ENCODE measurements around the gene SHISA5. TPM values are rescaled to one million over a fixed set of nuclear protein-coding genes. Genes with fewer than 3 reads are reported as not detected.

The SHISA5 gene
- total RNA-seq, 4 donors from 2014 or later, result 101 to 158 (median 148) TPM

DNA sequence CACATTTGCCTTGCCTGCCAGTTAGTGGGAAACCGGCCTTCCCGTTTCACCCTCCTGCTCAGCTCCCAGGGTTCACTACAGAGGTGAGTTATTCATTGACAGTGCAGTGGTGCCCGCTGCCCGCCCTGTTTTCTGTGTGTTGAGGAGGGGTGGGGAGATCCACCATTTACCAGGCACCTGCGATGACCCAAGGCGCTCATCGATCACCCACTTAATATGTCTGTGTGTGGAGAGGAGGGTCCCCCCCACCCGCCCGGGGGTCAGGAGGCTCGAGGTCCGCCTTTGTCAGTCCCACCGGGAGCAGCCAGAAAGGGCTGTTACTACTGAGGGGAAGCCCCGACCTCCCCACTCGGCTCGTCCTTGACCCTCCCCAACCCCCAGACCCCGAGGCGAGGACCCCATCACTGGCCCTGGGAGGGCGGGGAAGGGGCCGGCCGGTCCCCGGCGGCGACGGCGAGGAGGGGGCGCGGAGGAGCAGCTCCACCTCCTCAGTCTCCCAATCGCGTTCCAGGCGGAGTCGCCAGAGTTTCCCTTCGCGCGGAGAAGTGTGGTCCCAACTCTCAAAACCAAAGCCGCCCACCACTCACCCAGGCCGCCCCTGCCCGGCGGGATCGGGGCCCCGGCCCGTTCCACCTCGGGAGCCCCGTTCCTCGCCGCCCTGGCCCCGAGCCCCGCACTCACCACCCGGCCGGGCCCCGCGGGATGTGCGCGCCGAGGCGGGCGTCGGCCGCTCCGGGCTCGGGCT lies 75.2 kb downstream of the SHISA5 start:
- TF ChIP-seq POLR2AphosphoS5 (IDR thresholded peaks at IDR 0.05), result peak; percentile 47 to 85
- no peak for TF ChIP-seq POLR2A (IDR thresholded peaks at IDR 0.05; ENCODE audit: low read depth)
- intact Hi-C loops (cut with DNase I), result no loop called here
- Histone ChIP-seq H3K4me3 (peak overlapping the region; percentile 77 to 92 (median 86)), H3K4me1 (peaks cover 62 to 89% (median 84%) of the 10 kb centered on the region in 4 donors), H3K9me3 (no peaks in the 10 kb centered on the region), H3K27me3 (no peaks in the 10 kb centered on the region), H3K36me3 (peaks cover 0 to 22% (median 18%) of the 10 kb centered on the region in 4 donors), H3K27ac (replicated peaks in 1 of 4) (peak overlapping the region; percentile 93 to 99 (median 98))
- no peak for DNase-seq (ENCODE audit: extremely low spot score)
- 18% methylated on average over 4 of the region's 60 CpGs for WGBS

DNA sequence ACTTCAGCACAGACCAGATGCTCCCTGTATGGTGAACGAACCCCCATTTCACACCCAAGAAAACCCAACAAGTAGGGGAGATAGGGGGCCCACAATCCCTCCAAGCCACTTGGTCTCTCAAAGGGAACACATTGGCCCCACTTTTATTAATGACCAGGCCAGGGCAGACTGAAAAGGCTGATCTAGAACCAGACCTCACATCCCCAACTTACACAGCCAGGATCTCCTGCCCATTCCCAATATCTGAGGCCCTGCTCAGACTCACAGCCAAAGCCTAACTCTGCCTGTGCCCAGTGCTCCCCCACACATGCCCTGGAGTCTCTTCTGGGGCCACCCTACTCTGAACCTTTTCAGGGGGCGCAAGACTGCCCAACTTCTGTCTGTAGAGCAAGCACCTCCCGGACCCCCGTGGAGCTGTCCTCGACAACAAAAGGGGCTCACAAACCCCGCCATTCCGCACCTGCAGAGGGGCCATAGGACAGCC lies 75.8 kb downstream of the SHISA5 start:
- Histone ChIP-seq H3K36me3 (peaks cover 0 to 22% (median 19%) of the 10 kb centered on the region in 4 donors), H3K9me3 (no peaks in the 10 kb centered on the region), H3K27me3 (no peaks in the 10 kb centered on the region), H3K27ac (replicated peaks in 1 of 4) (peak overlapping the region; percentile 93 to 99 (median 98)), H3K4me1 (peaks cover 58 to 89% (median 84%) of the 10 kb centered on the region in 4 donors), H3K4me3 (peak overlapping the region; percentile 77 to 92 (median 86))
- TF ChIP-seq POLR2AphosphoS5 (IDR thresholded peaks at IDR 0.05) (no peak), CTCF (IDR thresholded peaks at IDR 0.05) (no peak), EP300 (IDR thresholded peaks at IDR 0.05) (no peak), POLR2A (IDR thresholded peaks at IDR 0.05; ENCODE audit: low read depth) (no peak)
- WGBS, result 50% methylated on average over 7 of the region's 7 CpGs
- no peak for DNase-seq (ENCODE audit: extremely low spot score)
- intact Hi-C loops (cut with DNase I), result no loop called here

GRCh38 chr3:48427630-48427962 lies 76.4 kb downstream of the SHISA5 start:
- WGBS, result 63% methylated on average over 9 of the region's 9 CpGs
- Histone ChIP-seq H3K9me3 (no peaks in the 10 kb centered on the region), H3K27me3 (no peaks in the 10 kb centered on the region), H3K36me3 (peaks cover 0 to 22% (median 16%) of the 10 kb centered on the region in 4 donors), H3K4me3 (peak overlapping the region; percentile 77 to 92 (median 86)), H3K27ac (replicated peaks in 1 of 4) (peak overlapping the region; percentile 93 to 99 (median 98)), H3K4me1 (peaks cover 53 to 89% (median 84%) of the 10 kb centered on the region in 4 donors)
- DNase-seq (ENCODE audit: extremely low spot score), result no peak
- intact Hi-C loops (cut with DNase I), result no loop called here
- TF ChIP-seq CTCF (IDR thresholded peaks at IDR 0.05) (no peak), POLR2AphosphoS5 (IDR thresholded peaks at IDR 0.05) (peak in 1 of 2 donors; percentile 67), EP300 (IDR thresholded peaks at IDR 0.05) (no peak), POLR2A (IDR thresholded peaks at IDR 0.05; ENCODE audit: low read depth) (no peak)

DNA sequence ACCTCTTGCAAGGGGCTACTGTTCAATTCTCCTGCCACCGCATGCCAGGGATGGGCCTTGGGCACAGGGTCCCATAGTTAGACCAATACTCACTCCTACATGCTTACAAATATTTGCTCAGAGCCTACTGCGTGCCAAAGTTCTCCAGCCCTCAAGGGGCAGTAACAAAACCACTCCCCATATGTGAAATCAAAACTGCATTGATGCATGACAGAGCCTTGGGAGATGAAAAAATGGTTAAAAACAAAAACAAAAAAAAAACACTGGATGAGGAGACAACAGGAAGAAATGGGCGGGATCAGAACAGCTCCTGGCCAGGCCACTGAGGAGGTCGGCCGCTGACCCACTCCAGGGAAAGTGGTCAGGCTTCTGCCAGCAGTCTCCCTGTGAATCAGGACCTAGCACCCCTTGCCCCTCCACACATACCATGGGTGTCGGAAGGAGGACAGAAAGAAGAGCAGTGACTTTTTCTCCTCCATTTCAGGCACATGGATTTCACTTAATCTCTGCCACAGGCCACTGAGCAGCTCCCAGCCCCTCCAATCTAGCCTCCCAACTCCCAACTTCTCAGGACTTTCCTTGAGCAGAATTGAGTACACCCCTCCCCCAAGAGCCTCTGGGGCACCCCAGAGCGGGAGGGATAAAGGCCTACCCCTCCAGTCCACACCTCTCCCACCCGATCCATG lies 76.9 kb downstream of the SHISA5 start:
- no peaks in the 10 kb centered on the region for H3K9me3 ChIP-seq
- TF ChIP-seq POLR2A (IDR thresholded peaks at IDR 0.05; ENCODE audit: low read depth), result no peak
- no peak for TF ChIP-seq CTCF (IDR thresholded peaks at IDR 0.05)
- TF ChIP-seq POLR2AphosphoS5 (IDR thresholded peaks at IDR 0.05), result no peak
- no peak for TF ChIP-seq EP300 (IDR thresholded peaks at IDR 0.05)
- peaks cover 52 to 90% (median 85%) of the 10 kb centered on the region in 4 donors for H3K4me1 ChIP-seq
- 48% methylated on average over 8 of the region's 8 CpGs for WGBS
- peak overlapping the region; percentile 77 to 92 (median 86) for H3K4me3 ChIP-seq
- intact Hi-C loops (cut with DNase I), result no loop called here
- peak overlapping the region; percentile 93 to 99 (median 98) for H3K27ac ChIP-seq (replicated peaks in 1 of 4)
- DNase-seq (ENCODE audit: extremely low spot score), result no peak
- H3K36me3 ChIP-seq, result peaks cover 0 to 23% (median 14%) of the 10 kb centered on the region in 4 donors
- no peaks in the 10 kb centered on the region for H3K27me3 ChIP-seq

- WGBS, result 14% methylated on average over 7 of the region's 11 CpGs
- no peak for DNase-seq (ENCODE audit: extremely low spot score)
- Histone ChIP-seq H3K4me1 (peaks cover 54 to 89% (median 87%) of the 10 kb centered on the region in 4 donors), H3K4me3 (peak overlapping the region; percentile 77 to 92 (median 86)), H3K27ac (replicated peaks in 1 of 4) (peak overlapping the region; percentile 93 to 99 (median 98)), H3K36me3 (peaks cover 0 to 29% (median 15%) of the 10 kb centered on the region in 4 donors), H3K27me3 (no peaks in the 10 kb centered on the region), H3K9me3 (no peaks in the 10 kb centered on the region)
- TF ChIP-seq EP300 (IDR thresholded peaks at IDR 0.05) (no peak), POLR2AphosphoS5 (IDR thresholded peaks at IDR 0.05) (peak; percentile 64 to 88)
- intact Hi-C loops (cut with DNase I), result no loop called here
These were observed 77.5 kb downstream of the SHISA5 start for GRCh38 chr3:48426401-48426909.

Data from esophagus muscularis mucosa (tissue), 4 donors.